NAMALWA (cell line): ENCODE data around the gene CKB.

ENCODE experiments used
- DNase-seq: peaks from one replicate; pipeline ENCODE4 v3.0.0-alpha.2; 2015; ENCODE audit warnings: low spot score

The CKB gene

GRCh38 chr14:103522649-103523574 lies at the start of gene CKB:
CKB (minus strand) TSS chr14:103522830; CDS start chr14:103522493, 337 bp downstream.
- DNase-seq: no peak

DNA sequence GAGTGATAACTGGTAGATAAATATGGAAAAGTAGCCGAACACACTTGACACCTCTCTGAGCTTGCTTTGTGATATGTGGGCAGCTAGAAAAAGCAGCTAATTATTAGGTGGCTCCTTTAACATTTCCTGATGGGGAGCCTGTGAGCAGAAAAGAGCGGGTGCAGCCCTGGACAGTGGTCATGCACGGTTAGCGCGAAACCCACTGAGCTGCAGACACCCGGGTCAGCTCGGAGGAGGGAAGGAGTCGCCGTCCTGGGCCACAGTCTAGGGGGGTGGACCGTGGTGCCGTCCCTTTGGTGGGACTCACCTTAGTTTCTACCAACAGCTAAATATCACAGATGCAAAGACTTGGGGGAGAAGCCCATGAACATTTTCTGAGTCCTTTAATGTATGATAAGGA lies 46.8 kb upstream of the CKB start:
- no peak for DNase-seq

DNA sequence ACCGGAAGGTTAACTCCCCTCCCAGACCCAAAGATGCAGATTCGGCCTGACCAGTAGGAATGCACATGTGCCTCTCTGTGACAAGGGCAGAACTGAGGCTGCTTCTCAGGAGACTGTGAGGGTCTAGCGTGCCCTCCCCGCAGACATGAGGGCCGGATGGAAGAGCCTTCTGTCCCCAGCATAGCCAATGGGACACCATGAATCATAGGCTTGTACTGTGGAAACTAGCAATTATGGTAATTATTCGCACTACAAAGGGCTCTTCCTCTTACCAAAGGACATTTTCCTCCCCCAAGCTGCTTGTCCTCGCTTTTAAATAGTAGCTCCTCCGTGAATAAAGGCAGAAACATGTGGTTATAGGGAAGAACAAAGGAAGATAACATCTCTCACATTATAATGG lies 46.3 kb upstream of the CKB start:
- DNase-seq: no peak

GRCh38 chr14:103563844-103564505 lies 41.3 kb upstream of the CKB start:
- peak; percentile 35 for DNase-seq

DNA sequence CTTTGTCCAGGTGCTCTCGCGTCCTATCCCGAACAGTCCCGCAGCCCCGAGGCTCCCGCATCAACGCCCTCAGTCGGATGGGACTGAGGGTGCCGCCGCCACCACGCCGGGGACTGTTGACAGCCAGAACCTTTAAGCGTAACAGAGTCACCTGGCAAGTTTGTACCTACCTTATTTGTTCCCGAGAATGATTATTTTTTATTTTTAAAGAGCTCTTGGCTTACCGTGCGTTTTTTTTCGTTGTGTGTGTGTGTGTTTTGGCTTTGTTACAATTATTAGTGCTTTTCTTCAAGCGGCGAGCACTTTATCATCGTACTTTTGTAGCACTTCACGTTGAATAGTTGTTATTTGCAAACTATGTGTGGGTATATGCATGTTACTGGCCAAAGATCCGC lies 40.6 kb upstream of the CKB start:
- DNase-seq: no peak

GRCh38 chr14:103562429-103563225 lies 40.0 kb upstream of the CKB start, which contains the start of the genes BAG5 and COA8:
BAG5 (minus strand) TSS chr14:103562657; CDS start chr14:103561164, 1,493 bp downstream.
COA8 (plus strand) TSS chr14:103562960; CDS start chr14:103563002, 42 bp downstream.
- peak; percentile 80 for DNase-seq

DNA sequence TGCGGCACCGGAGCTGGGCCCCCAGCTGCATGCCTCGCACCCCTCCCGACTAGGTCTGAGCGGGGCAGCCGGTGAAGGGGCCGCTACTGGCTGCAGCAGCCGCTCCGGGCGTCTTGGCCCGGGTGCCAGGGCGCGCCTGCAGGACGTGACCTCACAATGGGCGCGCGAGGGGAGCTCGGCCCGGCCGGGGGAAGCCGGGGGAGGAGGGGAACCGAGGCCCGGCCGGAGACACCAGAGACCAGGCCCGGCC lies 39.5 kb upstream of the CKB start:
- DNase-seq: no peak

GRCh38 chr14:103561381-103562178 lies 39.0 kb upstream of the CKB start:
- peak; percentile 66 for DNase-seq

DNA sequence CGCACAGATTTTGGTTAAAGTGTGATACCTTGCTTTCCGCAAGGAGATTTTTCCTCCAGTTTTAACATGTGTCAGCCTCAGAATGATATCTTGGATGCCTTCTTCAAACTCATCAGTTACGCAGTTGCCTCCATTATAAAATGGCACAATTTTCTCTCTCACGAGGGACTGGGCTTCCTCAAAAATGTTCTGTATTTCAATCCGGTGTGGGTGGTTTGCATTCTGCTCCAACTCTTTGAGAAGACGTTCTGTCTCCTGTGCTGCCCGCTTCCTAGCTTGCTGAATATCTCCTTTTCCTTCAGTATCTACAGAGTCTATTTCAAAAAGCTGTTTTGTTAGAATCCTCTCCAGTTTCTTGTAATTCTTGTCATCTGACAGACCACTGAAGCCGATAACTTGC lies 38.1 kb upstream of the CKB start:
- DNase-seq: no peak

DNA sequence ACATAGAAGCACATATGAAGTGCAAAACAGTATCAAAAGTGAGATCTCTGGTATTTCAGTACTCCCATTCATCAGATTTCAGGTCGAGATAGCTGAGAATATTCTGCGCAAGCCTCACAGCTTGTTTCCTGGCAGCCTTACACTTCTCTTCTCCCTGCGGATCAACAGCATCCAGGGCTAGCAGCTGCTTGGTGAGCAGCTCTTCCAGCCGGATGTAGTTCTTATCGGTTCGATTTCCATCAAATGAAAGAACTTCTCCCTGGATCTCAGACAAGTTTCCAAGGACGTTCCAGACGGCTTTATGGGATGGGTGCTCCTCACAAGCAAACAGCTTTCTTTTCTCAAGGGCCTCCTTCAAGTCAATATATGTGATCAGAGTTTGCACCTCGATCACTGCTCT lies 37.1 kb upstream of the CKB start:
- DNase-seq: no peak

- DNase-seq: no peak
Measured at GRCh38 chr14:103558071-103558882, 35.6 kb upstream of the CKB start.

- no peak for DNase-seq
Measured at GRCh38 chr14:103556946-103557758, 34.5 kb upstream of the CKB start.

- no peak for DNase-seq
Measured at GRCh38 chr14:103555559-103556337, 33.1 kb upstream of the CKB start.

DNA sequence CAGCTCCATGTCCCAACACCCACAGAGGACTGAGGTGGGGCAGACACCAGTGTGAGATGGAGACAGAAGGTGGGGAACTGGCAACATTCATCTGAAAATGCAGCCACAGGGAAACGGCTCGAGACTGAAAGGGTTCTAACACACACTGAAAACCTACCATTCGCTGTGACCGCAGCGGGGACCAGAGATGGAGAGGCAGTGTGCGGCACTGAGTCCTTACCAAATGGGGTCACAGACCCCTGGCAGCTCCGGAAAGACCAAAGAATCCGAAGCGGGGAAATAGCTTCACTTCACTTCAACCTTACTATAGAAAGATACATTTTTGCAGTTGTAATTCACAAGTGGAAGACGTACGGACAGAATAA lies 30.2 kb upstream of the CKB start:
- no peak for DNase-seq

GRCh38 chr14:103552011-103552845 lies 29.6 kb upstream of the CKB start:
- DNase-seq: no peak

DNA sequence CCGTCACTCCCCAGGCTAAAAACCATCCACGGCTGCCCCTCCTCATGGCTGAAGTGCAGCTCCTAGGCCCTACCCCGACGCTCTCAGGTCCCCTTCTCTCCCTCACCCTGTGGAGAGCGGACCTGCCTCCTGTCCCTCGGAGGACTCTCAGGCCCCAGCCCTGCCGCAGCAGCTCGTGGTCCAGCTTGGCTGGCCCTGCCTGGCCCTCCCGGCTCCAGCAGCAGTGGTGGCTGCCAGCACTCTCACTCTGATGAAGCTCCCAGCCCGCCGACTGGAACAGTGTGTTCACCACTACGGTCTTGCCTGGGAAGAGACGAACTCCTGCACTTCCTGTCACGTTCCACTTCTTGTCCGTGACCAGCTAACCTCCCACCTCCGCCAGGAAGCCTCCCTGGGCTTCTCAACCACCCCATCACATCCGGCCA lies 28.7 kb upstream of the CKB start:
- DNase-seq: no peak

GRCh38 chr14:103550451-103551337 lies 28.1 kb upstream of the CKB start:
- DNase-seq: no peak
